HG02970 (cell line): ENCODE results near the gene IL1RN.
"Not testable (repeated sequence)": the region's sequence is repeated elsewhere in the genome, so short reads cannot be mapped to it uniquely, and the experiment has no call there.

Experiments used
- ATAC-seq: cut with Tn5 transposase; IDR thresholded peaks from one replicate; pipeline ENCODE4 v1.9.1; 2021; ENCODE audit warnings: mild to moderate bottlenecking, moderate library complexity, moderate number of reproducible peaks; ENCODE audit not compliant: unreplicated experiment, low FRiP score

The IL1RN gene

GRCh38 chr2:113126845-113127645 lies at the start of gene IL1RN:
Gene IL1RN (plus strand): TSS chr2:113127598. CDS start chr2:113127625, 27 bp downstream.
- ATAC-seq = no peak

DNA sequence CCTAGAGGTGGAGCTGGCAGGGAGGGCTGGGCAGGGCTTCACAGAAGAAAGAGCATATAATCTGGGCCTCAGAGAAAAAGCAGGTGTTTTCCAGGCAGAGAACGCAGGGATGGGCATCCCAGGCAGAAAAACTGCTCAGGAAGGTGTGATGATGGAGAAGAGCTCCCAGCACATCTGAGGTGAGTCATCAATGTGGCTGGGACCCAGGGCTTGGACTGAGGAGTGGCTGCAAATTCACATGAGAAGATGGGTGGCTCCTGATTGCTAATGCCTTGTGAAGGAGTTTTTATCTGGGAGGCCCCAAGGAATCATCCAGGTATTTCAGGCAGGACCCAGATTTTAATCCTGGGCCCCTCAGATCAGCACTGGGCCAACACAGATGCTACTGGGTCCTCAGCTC lies 49.5 kb upstream of the IL1RN start:
- no peak for ATAC-seq

DNA sequence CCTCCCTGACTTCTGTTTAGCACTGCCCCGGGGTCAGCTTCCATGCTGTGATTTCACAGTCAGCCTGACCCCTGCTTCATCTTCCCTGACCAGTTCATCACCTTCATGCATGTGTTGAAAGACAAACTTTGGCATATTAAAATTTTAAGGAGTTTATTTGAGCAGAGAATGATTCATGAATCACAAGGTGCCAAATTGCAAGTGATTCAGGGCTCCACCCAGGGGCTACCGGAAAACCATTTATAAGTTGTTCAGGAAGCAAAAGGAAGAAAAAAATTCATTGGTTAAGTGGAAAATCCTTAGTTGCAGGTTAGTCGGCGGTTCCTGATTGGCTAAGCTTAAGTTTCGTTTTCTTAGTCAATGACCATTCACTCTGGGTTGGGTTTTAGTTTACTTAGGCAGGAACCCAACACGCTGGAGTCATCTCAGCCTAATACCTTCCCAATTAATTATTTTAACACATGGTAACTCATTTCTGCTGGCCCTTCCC lies 49.0 kb upstream of the IL1RN start:
- no peak for ATAC-seq

GRCh38 chr2:113079131-113079530 lies 48.3 kb upstream of the IL1RN start:
- ATAC-seq = no peak

GRCh38 chr2:113080134-113080533 lies 47.3 kb upstream of the IL1RN start:
- no peak for ATAC-seq

- no peak for ATAC-seq
Observed at GRCh38 chr2:113081488-113082210, 45.7 kb upstream of the IL1RN start.

DNA sequence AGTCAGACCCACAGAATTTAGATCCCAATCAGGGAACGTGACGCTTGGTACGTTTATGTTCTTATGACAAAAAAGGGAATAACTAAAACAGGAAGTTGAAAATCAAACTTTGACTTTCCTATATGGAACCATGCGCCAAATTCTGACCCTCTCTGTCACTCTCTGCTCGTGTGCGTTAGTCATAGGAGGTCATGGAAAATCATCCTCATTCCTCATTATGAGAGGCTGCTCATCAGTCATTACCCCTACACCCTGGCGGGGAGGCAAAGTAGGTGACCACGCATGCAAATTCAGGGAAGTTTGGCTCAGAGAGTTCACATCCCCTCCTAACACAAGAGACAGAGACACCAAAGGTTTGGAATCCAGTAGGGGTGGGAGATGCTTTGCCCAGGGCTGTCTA lies 44.1 kb upstream of the IL1RN start:
- no peak for ATAC-seq

DNA sequence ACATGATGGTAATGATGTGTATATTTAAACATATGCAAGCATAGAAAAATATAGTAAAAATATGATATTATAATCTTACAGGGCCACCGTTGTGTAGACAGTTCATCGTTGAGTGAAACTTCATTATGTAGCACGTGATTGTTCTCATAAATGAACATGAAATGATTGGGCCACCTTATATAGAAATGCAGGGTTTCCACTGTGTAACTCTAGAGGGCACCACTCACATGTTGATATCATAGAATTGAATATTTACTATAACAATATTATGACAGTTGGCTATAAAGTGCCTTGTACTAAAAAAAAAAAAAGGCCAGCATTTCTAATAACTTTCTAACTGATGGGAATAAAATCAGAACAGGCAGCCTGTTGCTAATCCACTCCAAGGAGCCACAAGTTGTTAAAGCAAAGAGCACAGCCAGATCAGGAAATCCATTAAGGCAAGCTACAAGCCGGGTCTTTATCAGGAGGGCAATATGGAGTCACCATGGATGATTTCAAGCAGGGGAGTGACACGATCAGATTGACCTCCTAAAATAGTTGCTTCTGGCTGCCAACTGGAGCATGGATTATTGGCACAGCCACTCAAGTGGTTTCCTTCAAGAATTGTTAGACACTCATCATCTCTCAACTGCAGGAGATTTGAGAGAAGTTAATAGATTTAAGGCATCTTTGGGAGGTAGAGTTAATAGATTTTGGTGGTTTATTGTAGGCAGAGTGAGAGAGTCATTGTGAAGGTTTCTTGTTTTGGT lies 43.0 kb upstream of the IL1RN start:
- ATAC-seq = no peak

DNA sequence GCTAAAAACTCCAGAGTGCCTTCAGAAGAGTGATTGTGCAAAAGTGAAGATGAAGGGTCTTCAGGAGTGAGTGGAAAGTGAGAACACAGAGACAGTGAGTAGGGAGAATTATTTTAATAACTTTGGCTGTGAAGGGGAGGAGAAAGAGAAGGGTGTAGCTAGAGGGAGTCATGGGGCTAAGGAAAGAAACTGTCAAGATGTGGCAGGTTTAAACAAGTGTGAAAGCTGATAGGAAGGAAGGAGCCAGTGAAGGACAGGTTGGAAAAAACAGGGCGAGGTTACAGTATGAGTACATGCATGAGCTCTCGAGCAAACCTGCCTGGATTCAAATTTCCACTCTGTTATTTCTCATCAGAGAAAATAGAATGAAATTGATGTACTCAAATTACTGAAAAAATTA lies 41.9 kb upstream of the IL1RN start:
- no peak for ATAC-seq

DNA sequence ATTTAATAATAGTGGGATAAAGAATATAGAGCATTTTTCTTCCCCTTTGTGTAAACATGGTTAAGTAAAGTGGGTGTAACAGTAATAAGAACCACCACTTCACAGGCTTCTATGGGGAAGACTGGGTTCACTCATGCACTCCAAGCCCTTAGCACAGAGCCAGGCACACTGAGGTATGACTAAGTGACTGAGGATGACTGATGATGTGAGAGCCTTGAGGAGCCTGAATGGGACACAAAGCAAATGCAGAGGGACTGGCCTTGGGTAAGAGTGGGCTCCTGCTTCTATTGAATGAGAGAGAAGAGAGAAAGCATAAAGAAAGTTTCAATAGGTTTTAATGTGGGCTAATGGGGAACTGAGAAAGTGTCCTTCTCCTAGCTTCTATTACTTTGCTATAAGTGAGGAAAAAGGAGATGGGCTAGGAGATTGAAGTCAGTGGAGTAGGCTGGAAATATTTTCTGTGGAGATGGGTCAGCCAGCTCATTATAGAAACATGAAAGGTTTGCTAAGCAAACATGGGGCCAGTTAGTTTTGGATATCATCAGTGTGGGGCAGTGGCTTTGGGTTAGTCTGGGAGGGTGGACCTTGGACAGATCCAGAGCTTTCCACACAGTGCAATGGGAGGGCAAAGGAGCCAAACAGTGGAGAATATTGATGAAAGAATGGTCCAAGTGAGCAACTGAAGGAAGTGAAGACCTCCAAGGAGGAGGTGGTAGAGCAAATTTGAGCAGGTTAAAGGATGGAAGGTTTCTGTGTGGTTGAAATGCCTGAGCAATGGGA lies 39.0 kb upstream of the IL1RN start:
- ATAC-seq = no peak

- no peak for ATAC-seq
Observed at GRCh38 chr2:113089916-113090315, 37.5 kb upstream of the IL1RN start.

- no peak for ATAC-seq
Observed at GRCh38 chr2:113091231-113091896, 36.0 kb upstream of the IL1RN start.

DNA sequence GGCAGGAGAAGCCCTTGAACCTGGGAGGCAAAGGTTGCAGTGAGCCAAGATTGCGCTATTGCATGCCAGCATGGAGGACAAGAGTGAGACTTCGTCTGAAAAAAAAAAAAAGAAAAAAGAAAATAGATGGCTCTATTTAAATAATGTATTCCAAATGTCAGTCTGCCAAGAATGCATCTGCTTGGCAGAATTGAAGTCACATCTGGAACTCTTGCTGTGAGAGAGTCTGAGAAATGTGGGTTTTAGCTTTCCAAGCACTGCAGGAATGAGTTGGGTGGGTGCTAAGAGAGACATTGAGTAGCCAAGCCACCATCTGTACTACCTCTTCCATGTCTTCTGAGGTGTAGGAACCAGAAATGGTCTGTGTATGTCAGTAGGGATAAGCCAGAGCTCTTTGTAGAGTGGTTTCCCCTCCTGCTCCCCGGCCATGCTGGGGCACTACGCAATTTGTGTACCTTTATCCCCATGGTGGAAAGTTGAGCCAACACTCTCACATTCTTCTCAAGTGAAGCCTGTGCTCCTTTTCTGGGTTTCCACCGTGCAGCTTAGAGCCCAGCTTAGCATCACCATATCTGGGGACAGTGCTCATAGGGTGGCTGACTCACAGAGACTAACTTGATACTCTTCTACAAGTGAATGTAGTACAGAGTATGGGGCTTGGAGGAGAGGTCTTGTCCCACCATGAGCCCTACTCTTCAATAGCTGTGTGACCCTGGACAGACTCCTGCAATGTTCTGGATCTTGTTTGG lies 34.4 kb upstream of the IL1RN start:
- no peak for ATAC-seq

GRCh38 chr2:113093613-113093977 lies 33.8 kb upstream of the IL1RN start:
- ATAC-seq = no peak

- ATAC-seq = not testable (repeated sequence)
Observed at GRCh38 chr2:113096306-113096705, 31.1 kb upstream of the IL1RN start.

GRCh38 chr2:113096842-113097618 lies 30.4 kb upstream of the IL1RN start:
- ATAC-seq = not testable (repeated sequence)

GRCh38 chr2:113098041-113098440 lies 29.4 kb upstream of the IL1RN start:
- no peak for ATAC-seq

GRCh38 chr2:113098532-113098931 lies 28.9 kb upstream of the IL1RN start:
- ATAC-seq = no peak
